ENCODE data around the gene PRKX. TPM values are rescaled to one million over a fixed set of nuclear protein-coding genes. Genes with fewer than 3 reads are reported as not detected.
"Not testable (repeated sequence)": the region's sequence is repeated elsewhere in the genome, so short reads cannot be mapped to it uniquely, and the experiment has no call there.

PRKX gene
- total RNA-seq, 2 donors from 2014 or later: 12.4 TPM

- intact Hi-C loops (cut with DNase I): no loop called here
- no peak for DNase-seq (ENCODE audit: low spot score)
Observed at GRCh38 chrX:3598046-3598605, 115.3 kb downstream of the PRKX start.

DNA sequence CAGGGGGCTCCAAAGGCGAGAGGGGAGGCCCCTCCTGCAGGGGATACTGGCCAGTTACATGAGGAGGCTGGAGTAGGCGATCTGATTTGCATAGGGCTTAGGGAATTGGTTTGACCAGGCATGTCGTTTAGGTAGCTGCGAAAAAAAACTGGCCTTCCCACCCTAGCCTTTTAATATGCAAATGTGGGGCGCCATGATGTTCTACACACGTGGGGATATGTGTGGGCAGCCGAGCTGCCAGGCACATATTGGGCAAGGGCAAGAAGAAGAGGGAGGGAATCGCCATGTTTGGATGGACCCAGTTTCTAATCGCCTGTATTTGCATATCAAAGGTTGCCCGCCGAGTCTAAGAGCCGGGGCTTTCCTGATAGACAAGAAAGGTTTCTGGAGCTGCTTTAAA is 121.3 kb downstream of the PRKX start:
- DNase-seq (ENCODE audit: low spot score): no peak
- intact Hi-C loops (cut with DNase I): no loop called here

GRCh38 chrX:3589474-3589873 is 124.0 kb downstream of the PRKX start:
- intact Hi-C loops (cut with DNase I): no loop called here
- no peak for DNase-seq (ENCODE audit: low spot score)

DNA sequence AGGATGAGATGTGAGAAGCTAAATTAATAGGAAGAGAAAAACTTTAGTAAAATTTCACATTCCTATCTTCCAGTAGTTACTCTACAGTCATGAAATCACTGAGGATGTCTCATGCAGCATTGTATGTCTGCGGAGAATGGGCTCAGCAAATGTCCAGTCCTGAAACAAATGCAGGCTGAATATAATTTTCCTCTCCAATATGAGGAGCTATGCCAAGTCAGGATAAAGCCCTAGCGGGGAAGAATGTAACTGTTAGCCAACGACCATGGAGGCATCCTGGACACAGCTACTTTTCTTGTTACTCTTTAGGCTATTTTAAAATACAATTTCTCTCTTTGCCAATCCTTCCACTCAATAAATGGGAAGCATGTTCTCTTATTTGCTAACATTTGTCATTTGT is 127.7 kb downstream of the PRKX start:
- intact Hi-C loops (cut with DNase I): no loop called here
- DNase-seq (ENCODE audit: low spot score): no peak

DNA sequence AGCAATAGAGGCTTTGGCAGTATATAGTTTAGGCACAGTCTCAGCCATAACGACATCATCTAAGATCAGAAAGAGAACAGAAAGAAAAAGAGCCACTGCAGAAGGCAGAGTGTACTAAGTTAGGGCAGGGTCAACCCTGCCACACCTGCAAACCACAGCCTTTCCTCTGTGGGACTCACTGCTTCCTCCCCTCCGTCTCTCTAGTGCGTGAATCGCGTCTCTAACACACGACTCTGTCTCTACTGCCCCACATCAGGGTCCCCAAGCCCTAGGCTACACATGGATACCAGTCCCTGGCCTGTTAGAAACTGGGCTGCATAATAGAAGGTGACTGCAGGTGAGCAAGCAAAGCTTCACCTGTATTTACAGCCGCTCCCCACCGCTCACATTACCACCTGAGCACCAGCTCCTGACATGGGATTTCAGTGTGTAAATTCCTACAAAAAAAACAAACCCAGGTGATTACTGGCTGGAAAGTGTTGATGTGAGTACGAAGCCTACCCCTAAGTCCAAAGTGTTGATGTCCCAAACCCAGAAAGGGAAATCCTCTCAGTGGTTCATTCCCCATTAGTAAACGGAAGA is 128.9 kb downstream of the PRKX start:
- DNase-seq (ENCODE audit: low spot score): no peak
- intact Hi-C loops (cut with DNase I): no loop called here

DNA sequence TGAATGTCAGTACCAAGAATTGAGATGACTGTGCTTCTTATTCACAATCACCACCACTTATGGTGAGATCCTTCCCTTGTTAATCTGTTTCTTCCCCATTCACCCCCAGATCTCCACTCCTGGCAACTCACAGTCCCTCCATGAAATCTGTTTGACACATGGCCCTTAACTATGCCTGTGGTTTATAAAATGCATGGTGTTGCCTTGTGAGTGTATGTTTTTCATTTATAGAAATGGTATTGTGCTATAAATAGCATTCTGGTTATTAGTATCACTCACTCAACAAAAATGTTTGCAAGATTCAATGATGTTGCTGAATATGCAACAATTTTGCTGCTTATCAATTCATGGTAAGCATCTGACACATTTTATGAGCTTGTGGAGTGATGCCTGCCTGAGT is 131.0 kb downstream of the PRKX start:
- no peak for DNase-seq (ENCODE audit: low spot score)
- intact Hi-C loops (cut with DNase I): no loop called here

GRCh38 chrX:3581609-3582108 is 131.8 kb downstream of the PRKX start:
- intact Hi-C loops (cut with DNase I): no loop called here

DNA sequence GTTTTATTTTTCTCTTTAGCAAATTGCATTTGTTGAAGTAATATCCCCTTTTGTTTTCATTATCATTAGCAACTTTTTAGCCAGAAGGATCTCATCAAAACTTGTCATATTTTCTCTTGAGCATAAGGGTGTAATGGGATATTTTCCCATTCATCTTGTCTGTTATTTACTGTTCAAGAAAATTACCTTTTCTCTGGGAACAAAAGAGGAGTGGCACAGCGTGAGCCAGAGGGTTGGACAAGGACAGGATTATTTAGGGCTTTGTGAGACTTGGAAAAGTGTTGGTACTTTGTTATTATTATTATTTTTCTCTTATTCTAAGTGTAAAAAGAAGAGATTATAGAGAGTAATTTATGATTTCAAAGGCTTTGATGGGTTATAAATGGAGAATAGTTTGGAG is 135.9 kb downstream of the PRKX start:
- intact Hi-C loops (cut with DNase I): no loop called here
- no peak for DNase-seq (ENCODE audit: low spot score)

More at GRCh38 chrX:3581609-3582108, 131.8 kb downstream of the PRKX start:
- no peak for DNase-seq (ENCODE audit: low spot score)

DNA sequence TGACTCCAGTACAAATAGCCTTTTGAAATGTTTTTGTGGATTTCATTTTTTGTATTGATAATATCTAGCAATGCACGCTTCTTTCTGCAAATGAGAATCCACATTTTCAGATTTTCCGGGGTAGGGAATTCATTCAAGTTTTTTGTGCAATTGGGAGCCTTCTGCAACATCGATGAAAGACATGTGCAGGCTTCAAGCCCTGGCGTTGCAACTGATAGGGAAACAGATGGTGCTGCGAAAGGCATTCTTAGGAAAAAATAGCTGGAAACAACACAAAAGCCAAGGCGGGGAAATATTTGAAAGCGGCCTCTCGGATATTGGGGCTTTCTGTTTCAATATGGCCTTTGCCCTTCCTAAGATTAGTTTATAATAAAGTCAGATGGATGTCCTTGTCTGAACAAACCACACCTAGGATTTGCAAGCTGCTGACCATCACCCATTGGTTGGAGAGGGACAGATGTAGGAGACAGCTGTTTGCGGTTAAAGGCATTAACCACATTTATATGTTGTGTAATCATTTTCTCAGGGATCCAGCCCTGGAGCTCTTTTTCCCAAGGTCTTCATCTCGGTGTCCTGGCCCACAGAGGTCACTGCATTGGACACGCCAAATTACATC is 136.5 kb downstream of the PRKX start:
- intact Hi-C loops (cut with DNase I): no loop called here
- no peak for DNase-seq (ENCODE audit: low spot score)

GRCh38 chrX:3567686-3568085 is 145.8 kb downstream of the PRKX start:
- DNase-seq (ENCODE audit: low spot score): no peak
- intact Hi-C loops (cut with DNase I): no loop called here

DNA sequence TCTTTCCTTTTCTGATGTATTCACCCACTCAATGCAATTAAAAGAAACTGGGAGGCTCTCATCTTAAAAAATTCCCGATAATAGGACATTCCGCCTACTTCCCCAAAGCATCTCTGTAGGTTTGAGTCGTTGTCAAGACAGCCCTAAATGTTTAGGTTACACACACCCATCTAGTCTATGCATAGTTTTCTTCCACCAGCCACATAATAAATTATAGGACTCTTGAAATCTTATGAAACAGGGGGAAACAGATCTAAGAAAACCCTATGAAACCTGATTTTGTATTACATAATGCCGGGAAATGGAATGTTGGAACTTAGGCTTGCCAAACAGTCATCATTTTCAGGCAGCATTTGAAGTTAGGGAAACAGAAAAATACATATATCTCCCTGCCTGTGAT is 150.0 kb downstream of the PRKX start:
- DNase-seq (ENCODE audit: low spot score): no peak
- intact Hi-C loops (cut with DNase I): no loop called here

GRCh38 chrX:3560010-3560409 is 153.4 kb downstream of the PRKX start:
- intact Hi-C loops (cut with DNase I); DNase-seq (ENCODE audit: low spot score): not testable (repeated sequence)
